ENCODE data around the gene PYURF.

GRCh38 chr4:88528861-88529260, 5.3 kb upstream of the PYURF start:
- no peak for TF ChIP-seq TAF1 (IDR thresholded peaks at IDR 0.05; ENCODE audit: low read depth, low read length)
- no peak for TF ChIP-seq POLR2AphosphoS5 (IDR thresholded peaks at IDR 0.05; ENCODE audit: low read depth, low read length)
- no peak for TF ChIP-seq POLR2A (IDR thresholded peaks at IDR 0.05; ENCODE audit: low read depth, low read length)
- TF ChIP-seq SPI1 (IDR thresholded peaks at IDR 0.05; ENCODE audit: low read depth, low read length), result no peak
- no peak for TF ChIP-seq POU2F2 (IDR thresholded peaks at IDR 0.05; ENCODE audit: low read depth, low read length)
